ENCODE results near the gene ZFP36L1. TPM values are rescaled to one million over a fixed set of nuclear protein-coding genes. Genes with fewer than 3 reads are reported as not detected.

The ZFP36L1 gene
- total and polyA plus RNA-seq, 2 of the 13 experiments (the other 11 are each of a cell fraction or from before 2014, with no cell fraction given) = 7.4 to 10.2 TPM

DNA sequence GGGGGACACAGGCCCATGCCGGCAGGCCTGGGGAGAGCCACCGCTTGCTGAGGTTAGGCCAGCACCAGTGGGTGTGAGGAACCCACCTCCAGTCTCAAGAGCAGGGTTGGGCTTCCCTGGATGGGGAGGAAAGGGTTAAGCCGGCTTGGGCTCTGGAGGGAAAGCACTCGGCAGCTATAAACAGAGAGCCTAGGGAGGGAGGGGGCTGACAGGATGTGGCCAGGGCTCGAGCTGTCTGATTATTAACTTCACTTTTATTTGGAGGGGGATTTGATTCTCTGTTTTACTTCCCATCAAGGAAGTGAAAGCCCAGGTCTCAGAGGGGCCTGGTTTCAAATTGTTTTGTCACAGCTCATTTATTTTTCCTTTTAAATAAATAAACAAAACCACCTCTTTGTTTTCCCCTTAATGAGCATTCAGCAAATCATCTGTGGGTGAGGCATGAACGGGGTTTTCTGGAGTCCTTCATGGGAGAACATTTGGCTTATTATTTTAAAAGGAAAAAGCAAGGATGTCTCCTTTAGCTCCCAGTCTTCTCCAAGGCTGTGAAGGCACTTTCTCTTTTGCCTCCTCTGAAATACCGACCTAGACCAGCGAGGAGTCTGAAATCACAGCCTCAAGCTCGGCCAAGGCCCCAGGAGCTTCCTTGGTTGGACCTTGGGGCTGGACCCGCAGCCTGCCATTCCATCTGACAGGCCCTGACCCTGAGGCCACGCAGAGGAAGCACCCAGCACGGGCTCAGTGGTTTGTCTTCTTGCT lies 21.9 kb upstream of the ZFP36L1 start (continued):
- no peak for TF ChIP-seq ZNF337 (CRISPR knock-in tag; IDR thresholded peaks at IDR 0.05; ENCODE audit: borderline replicate concordance, low read depth)
- TF ChIP-seq ARNT2 (CRISPR knock-in tag; IDR thresholded peaks at IDR 0.05; ENCODE audit: low read depth) = no peak
- TF ChIP-seq GZF1 (CRISPR knock-in tag; IDR thresholded peaks at IDR 0.05) = no peak
- TF ChIP-seq ZNF577 (CRISPR knock-in tag; IDR thresholded peaks at IDR 0.05; ENCODE audit: borderline replicate concordance, low read depth) = no peak
- TF ChIP-seq IKZF4 (CRISPR knock-in tag; IDR thresholded peaks at IDR 0.05; ENCODE audit: borderline replicate concordance, low read depth, not compliant biosample characterization) = no peak
- peak; percentile 27 for TF ChIP-seq YY1 (IDR thresholded peaks at IDR 0.05; ENCODE audit: insufficient read depth, insufficient replicate concordance, low read depth, low read length)
- TF ChIP-seq MEF2D (CRISPR knock-in tag; IDR thresholded peaks at IDR 0.05) = no peak
- TF ChIP-seq SMARCE1 (IDR thresholded peaks at IDR 0.05; ENCODE audit: borderline replicate concordance) = no peak
- TF ChIP-seq GABPA (IDR thresholded peaks at IDR 0.05; ENCODE audit: low read depth, low read length) = no peak
- no peak for TF ChIP-seq GABPA (CRISPR knock-in tag; IDR thresholded peaks at IDR 0.05; ENCODE audit: low read depth)
- TF ChIP-seq SNAPC4 (CRISPR knock-in tag; IDR thresholded peaks at IDR 0.05) = no peak
- TF ChIP-seq PHF5A (CRISPR knock-in tag; IDR thresholded peaks at IDR 0.05; ENCODE audit: low read depth, unreplicated experiment) = no peak
- TF ChIP-seq NR3C1 (CRISPR knock-in tag; IDR thresholded peaks at IDR 0.05) = no peak
- TF ChIP-seq CEBPB (IDR thresholded peaks at IDR 0.05; ENCODE audit: borderline replicate concordance, low read depth, low read length) = no peak
- TF ChIP-seq NBN (conservative IDR thresholded peaks at IDR 0.05) = no peak
- no peak for TF ChIP-seq ZNF75D (CRISPR knock-in tag; IDR thresholded peaks at IDR 0.05; ENCODE audit: borderline replicate concordance)
- no peak for TF ChIP-seq PITX1 (CRISPR knock-in tag; IDR thresholded peaks at IDR 0.05)
- TF ChIP-seq MLLT10 (CRISPR knock-in tag; IDR thresholded peaks at IDR 0.05) = no peak
- TF ChIP-seq, protein P1, sequence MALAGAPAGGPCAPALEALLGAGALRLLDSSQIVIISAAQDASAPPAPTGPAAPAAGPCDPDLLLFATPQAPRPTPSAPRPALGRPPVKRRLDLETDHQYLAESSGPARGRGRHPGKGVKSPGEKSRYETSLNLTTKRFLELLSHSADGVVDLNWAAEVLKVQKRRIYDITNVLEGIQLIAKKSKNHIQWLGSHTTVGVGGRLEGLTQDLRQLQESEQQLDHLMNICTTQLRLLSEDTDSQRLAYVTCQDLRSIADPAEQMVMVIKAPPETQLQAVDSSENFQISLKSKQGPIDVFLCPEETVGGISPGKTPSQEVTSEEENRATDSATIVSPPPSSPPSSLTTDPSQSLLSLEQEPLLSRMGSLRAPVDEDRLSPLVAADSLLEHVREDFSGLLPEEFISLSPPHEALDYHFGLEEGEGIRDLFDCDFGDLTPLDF (CRISPR knock-in tag; IDR thresholded peaks at IDR 0.05) = no peak
- no peak for TF ChIP-seq HMG20B (CRISPR knock-in tag; conservative IDR thresholded peaks at IDR 0.05)
- no peak for TF ChIP-seq ZBTB42 (CRISPR knock-in tag; IDR thresholded peaks at IDR 0.05)
- TF ChIP-seq SOX5 (CRISPR knock-in tag; IDR thresholded peaks at IDR 0.05; ENCODE audit: borderline replicate concordance) = peak; percentile 20; the same call in 1 of the 2 replicates
- TF ChIP-seq E2F5 (CRISPR knock-in tag; conservative IDR thresholded peaks at IDR 0.05) = no peak
- no peak for TF ChIP-seq ZMYM2 (CRISPR knock-in tag; IDR thresholded peaks at IDR 0.05)
- TF ChIP-seq RFXANK (CRISPR knock-in tag; IDR thresholded peaks at IDR 0.05) = no peak
- TF ChIP-seq PAWR (CRISPR knock-in tag; IDR thresholded peaks at IDR 0.05; ENCODE audit: borderline replicate concordance) = no peak

All from HepG2 (cell line).